Smooth muscle cell (in vitro differentiated cells): ENCODE results near the gene DHRS2. TPM values are rescaled to one million over a fixed set of nuclear protein-coding genes. Genes with fewer than 3 reads are reported as not detected.

Source experiments
- DNase-seq: peaks from one replicate; lab custom pipeline; 2025; ENCODE audit not compliant: unreplicated experiment; lab: John Stamatoyannopoulos, UW
- H2AFZ ChIP-seq: fragments of 200-600 bp; sonication (generic); 2 replicates; pipeline ENCODE4 v1.6.0; 2016; ENCODE audit warnings: antibody characterized with exemption, low read depth, mild to moderate bottlenecking
- H3F3A ChIP-seq: fragments of 200-600 bp; sonication (generic); 2 replicates; pipeline ENCODE4 v1.6.0; 2017; ENCODE audit warnings: antibody characterized with exemption, low read depth
- H3K27ac ChIP-seq: fragments of 200-600 bp; sonication (generic); 2 replicates; pipeline ENCODE4 v1.5.1; 2016; ENCODE audit warnings: low read depth, mild to moderate bottlenecking
- H3K27me3 ChIP-seq: fragments of 200-600 bp; sonication (generic); 2 replicates; pipeline ENCODE4 v1.6.1; 2016; ENCODE audit warnings: low read depth, mild to moderate bottlenecking
- H3K36me3 ChIP-seq: fragments of 200-600 bp; sonication (generic); 2 replicates; pipeline ENCODE4 v1.5.1; 2016; ENCODE audit warnings: low read depth
- H3K4me1 ChIP-seq: fragments of 200-600 bp; sonication (generic); 2 replicates; pipeline ENCODE4 v1.5.1; 2016; ENCODE audit warnings: low read depth
- H3K4me2 ChIP-seq: fragments of 200-600 bp; sonication (generic); 2 replicates; pipeline ENCODE4 v1.6.0; 2016; ENCODE audit warnings: mild to moderate bottlenecking
- H3K4me3 ChIP-seq: fragments of 200-600 bp; sonication (generic); 2 replicates; pipeline ENCODE4 v1.5.1; 2016; ENCODE audit warnings: mild to moderate bottlenecking
- H3K79me2 ChIP-seq: fragments of 200-600 bp; sonication (generic); 2 replicates; pipeline ENCODE4 v1.6.0; 2016; ENCODE audit warnings: low read depth, mild to moderate bottlenecking
- H3K9ac ChIP-seq: fragments of 200-600 bp; sonication (generic); 2 replicates; pipeline ENCODE4 v1.6.0; 2016; ENCODE audit warnings: low read depth
- H3K9me3 ChIP-seq: fragments of 200-600 bp; sonication (generic); replicated peaks from 2 replicates; pipeline ENCODE4 v1.5.1; 2016; ENCODE audit warnings: low read depth
- H4K20me1 ChIP-seq: fragments of 200-600 bp; sonication (generic); 2 replicates; pipeline ENCODE4 v1.6.0; 2016; ENCODE audit warnings: low read depth
- WGBS: methylation state at CpG from one replicate; pipeline ENCODE4 v1.1.7; 2016; ENCODE audit warnings: low lambda C conversion rate; 5-methylcytosine and 5-hydroxymethylcytosine counted together
- polyA plus RNA-seq: library from polyadenylated mRNA; unstranded; fragments of >200 nt; fragmentation: Nextera tagmentation; extraction: Ambion mirVana; gene quantifications from 2 replicates; pipeline ENCODE4 v1.2.1, GENCODE V29; 2016
- total RNA-seq: library from RNA; depleted of rRNA; stranded (reverse); fragments of >200 nt; gene quantifications from 2 replicates; pipeline ENCODE4 v1.2.3, GENCODE V29; 2014
- TF ChIP-seq, protein P1 (sequence below): fragments of 200-600 bp; sonication (generic); IDR thresholded peaks from 2 replicates; pipeline ENCODE4 v1.5.1; 2017; ENCODE audit warnings: borderline replicate concordance, mild to moderate bottlenecking, antibody characterized with exemption; ENCODE audit not compliant: insufficient read depth, poor library complexity, severe bottlenecking

Gene DHRS2
- total and polyA plus RNA-seq, 2 experiments from 2014 or later = 0.36 to 1.4 TPM

DNA sequence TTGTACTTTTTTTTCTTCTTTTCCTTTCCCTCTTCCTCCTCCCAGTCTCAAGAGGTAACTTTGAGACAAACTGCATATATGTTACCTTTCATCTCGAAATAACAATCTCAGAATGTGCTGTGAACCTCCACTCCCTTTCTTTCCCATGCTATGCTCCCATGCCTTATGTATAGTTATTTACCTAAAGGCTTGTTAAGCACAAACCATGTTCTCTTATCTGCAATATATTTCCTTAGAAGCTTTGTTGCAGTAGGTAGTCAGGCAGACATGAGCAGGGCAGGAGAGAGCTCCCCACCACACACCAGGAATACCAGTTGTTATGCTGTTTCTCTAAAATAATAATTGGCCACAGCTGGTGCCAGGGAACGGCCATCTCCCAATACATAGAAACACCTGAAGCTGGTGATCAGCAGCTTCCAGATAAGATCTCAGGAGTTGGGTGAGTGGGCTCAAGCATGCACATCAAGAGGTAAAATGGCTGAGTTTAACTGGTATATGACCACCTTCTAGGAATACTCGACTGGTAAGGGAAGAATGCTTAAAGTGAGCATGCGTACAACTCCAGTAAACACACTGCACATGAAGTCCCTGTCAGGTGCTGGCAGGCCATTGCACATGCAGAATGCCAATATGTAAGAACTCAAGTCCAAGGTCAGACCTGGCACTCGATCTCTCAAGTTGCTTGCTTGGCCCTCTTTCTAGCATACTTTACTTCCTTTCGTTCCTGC, 14.8 kb upstream of the DHRS2 start:
- no peaks in the 10 kb centered on the region for H3K27me3 ChIP-seq
- H3K4me1 ChIP-seq = no peaks in the 10 kb centered on the region
- H2AFZ ChIP-seq = no peak overlapping the region
- WGBS = 64% methylated on average over 6 of the region's 6 CpGs
- H3K79me2 ChIP-seq = no peaks in the 10 kb centered on the region
- no peak overlapping the region for H3K4me2 ChIP-seq
- no peaks in the 10 kb centered on the region for H3K36me3 ChIP-seq
- no peak overlapping the region for H3K9ac ChIP-seq
- H3K27ac ChIP-seq = no peak overlapping the region
- DNase-seq = no peak
- TF ChIP-seq, protein P1, sequence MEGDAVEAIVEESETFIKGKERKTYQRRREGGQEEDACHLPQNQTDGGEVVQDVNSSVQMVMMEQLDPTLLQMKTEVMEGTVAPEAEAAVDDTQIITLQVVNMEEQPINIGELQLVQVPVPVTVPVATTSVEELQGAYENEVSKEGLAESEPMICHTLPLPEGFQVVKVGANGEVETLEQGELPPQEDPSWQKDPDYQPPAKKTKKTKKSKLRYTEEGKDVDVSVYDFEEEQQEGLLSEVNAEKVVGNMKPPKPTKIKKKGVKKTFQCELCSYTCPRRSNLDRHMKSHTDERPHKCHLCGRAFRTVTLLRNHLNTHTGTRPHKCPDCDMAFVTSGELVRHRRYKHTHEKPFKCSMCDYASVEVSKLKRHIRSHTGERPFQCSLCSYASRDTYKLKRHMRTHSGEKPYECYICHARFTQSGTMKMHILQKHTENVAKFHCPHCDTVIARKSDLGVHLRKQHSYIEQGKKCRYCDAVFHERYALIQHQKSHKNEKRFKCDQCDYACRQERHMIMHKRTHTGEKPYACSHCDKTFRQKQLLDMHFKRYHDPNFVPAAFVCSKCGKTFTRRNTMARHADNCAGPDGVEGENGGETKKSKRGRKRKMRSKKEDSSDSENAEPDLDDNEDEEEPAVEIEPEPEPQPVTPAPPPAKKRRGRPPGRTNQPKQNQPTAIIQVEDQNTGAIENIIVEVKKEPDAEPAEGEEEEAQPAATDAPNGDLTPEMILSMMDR = no peak
- H3F3A ChIP-seq = no peaks in the 10 kb centered on the region
- no peak overlapping the region for H3K4me3 ChIP-seq
- peaks cover 5% of the 10 kb centered on the region for H3K9me3 ChIP-seq
- no peaks in the 10 kb centered on the region for H4K20me1 ChIP-seq

DNA sequence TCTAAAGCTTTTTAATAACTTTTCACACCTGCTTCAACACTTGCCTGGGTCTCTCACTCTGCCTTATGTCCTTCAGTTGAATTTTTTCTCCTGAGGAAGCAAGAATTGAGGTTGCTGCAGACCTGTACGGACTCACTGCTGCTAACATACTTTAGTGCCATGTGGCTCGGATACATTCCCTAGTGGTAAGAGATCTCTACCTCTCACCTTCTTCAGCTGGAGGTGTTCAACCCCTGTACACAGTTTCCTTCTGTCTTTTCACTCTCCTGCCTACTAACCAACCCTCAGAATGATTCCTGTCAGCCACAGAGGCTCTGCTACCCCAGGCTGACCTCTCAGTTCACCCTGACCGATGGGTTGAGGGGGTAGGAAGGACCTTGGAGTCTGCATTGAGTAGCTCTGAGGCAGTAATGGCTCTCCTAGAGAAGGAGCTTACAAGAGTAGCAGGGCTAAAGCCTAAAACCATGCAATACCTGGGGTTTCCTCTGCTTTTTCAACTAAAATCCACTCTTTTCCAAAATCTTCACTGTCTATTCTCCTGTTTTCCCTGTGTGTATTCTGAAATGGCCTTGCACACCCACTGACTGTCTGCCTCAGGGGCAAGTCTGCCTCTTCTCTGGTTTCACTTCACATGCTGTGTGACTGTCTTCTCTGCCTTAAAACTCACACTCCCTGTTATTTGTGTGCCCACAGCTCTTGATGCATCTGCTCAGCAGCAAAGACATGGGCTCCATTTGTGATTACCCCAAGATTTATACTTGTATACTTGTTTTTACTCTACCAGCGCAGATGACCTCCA, 14.0 kb upstream of the DHRS2 start:
- no peak overlapping the region for H3K4me3 ChIP-seq
- no peaks in the 10 kb centered on the region for H4K20me1 ChIP-seq
- H3K79me2 ChIP-seq = no peaks in the 10 kb centered on the region
- H3K9me3 ChIP-seq = peaks cover 5% of the 10 kb centered on the region
- no peaks in the 10 kb centered on the region for H3K27me3 ChIP-seq
- H3K27ac ChIP-seq = no peak overlapping the region
- no peak overlapping the region for H3K9ac ChIP-seq
- no peaks in the 10 kb centered on the region for H3F3A ChIP-seq
- no peak overlapping the region for H3K4me2 ChIP-seq
- H2AFZ ChIP-seq = no peak overlapping the region
- no peaks in the 10 kb centered on the region for H3K36me3 ChIP-seq
- no peak for DNase-seq
- H3K4me1 ChIP-seq = no peaks in the 10 kb centered on the region
- WGBS = 73% methylated on average over 4 of the region's 4 CpGs
- TF ChIP-seq, protein P1 = no peak

DNA sequence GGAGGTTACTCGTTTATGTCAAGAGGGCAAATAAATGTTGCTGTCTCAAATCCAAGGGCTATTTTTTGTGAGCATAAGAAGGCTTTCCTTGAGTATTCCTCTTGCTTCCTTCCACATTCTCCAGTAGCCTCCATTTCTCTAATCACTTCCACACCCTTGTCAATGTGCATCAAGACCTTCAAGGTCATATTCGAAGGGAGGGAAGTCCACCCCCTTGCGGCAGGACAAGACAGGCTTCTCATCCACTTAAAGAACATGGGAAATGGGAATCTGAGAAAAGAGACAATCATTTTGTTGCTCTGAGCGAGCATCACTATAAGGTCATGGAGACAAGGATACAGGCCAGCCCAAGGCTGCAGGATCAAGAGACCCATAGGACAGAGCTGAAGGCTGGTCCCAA, 13.2 kb upstream of the DHRS2 start:
- H3F3A ChIP-seq = no peaks in the 10 kb centered on the region
- H3K9ac ChIP-seq = no peak overlapping the region
- DNase-seq = no peak
- H3K9me3 ChIP-seq = peaks cover 5% of the 10 kb centered on the region
- H3K79me2 ChIP-seq = no peaks in the 10 kb centered on the region
- TF ChIP-seq, protein P1 = no peak
- no peak overlapping the region for H3K4me3 ChIP-seq
- H3K4me2 ChIP-seq = no peak overlapping the region
- no peaks in the 10 kb centered on the region for H3K36me3 ChIP-seq
- H3K27me3 ChIP-seq = no peaks in the 10 kb centered on the region
- H3K4me1 ChIP-seq = no peaks in the 10 kb centered on the region
- H3K27ac ChIP-seq = no peak overlapping the region
- H2AFZ ChIP-seq = no peak overlapping the region
- H4K20me1 ChIP-seq = no peaks in the 10 kb centered on the region
- WGBS = 78% methylated on average over 4 of the region's 4 CpGs
